Left ventricle myocardium inferior (tissue), 1 donor: ENCODE results near the gene TNFRSF14. TPM values are rescaled to one million over a fixed set of nuclear protein-coding genes. Genes with fewer than 3 reads are reported as not detected.
A peak's percentile ranks its signal among the peaks of the same experiment; 100 is the strongest.

ENCODE experiments used
- DNase-seq: peaks from one replicate; pipeline ENCODE4 v3.0.0-alpha.2; 2020
- H3K27ac ChIP-seq: fragments of 200-600 bp; replicated peaks from 2 replicates; pipeline ENCODE4 v1.8.0; 2021
- H3K27me3 ChIP-seq: fragments of 200-600 bp; 2 replicates; pipeline ENCODE4 v1.8.0; 2021; ENCODE audit warnings: low read depth
- H3K36me3 ChIP-seq: fragments of 200-600 bp; 2 replicates; pipeline ENCODE4 v1.8.0; 2021
- H3K4me1 ChIP-seq: fragments of 200-600 bp; 2 replicates; pipeline ENCODE4 v1.8.0; 2021
- H3K4me3 ChIP-seq: fragments of 200-600 bp; 2 replicates; pipeline ENCODE4 v1.8.0; 2021; ENCODE audit warnings: mild to moderate bottlenecking, moderate library complexity
- H3K9me3 ChIP-seq: fragments of 200-600 bp; replicated peaks from 2 replicates; pipeline ENCODE4 v1.8.0; 2021
- intact Hi-C: fragments of 100-400 bp; cut with micrococcal nuclease; formaldehyde crosslinking; loops from one replicate; pipeline ENCODE4 v1.11.0; 2022
- total RNA-seq: library from RNA; stranded (reverse); fragmentation: NEBNext Ultra II Directional; extraction: Animal tissue kit (Norgen Biotek cat#: 25700); gene quantifications from one replicate; pipeline ENCODE4 v1.2.1, GENCODE V29; 2021
- TF ChIP-seq, protein P1 (sequence below): fragments of 200-600 bp; IDR thresholded peaks from 2 replicates; pipeline ENCODE4 v1.8.0; 2021; ENCODE audit warnings: antibody characterized with exemption, mild to moderate bottlenecking, borderline replicate concordance
- donor health status: DM: no; HTN: yes; CAD: no; lungs with severe emphysema.

Gene TNFRSF14
- total RNA-seq, 1 donor from 2014 or later = 13.7 TPM

DNA sequence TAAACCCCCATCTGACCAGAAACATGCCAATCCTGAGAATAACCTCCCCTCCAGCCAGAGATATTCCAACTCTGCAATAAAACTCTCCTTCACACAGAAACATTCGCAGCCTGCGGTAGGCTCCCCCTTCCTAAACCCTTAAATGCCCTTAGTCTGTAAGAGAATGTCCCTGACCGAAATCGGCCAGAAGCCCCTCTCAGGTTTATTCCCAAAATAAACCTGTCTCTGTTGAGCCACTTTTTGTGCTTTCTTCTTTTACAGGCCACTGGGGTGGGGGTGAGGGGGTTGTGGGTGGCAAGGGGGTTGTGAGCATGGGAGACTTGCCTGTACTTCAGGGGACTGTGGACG is 35.0 kb downstream of the TNFRSF14 start:
- Histone ChIP-seq H3K27ac (no peak overlapping the region), H3K4me3 (no peak overlapping the region), H3K4me1 (peaks cover 31% of the 10 kb centered on the region), H3K27me3 (peaks cover 34% of the 10 kb centered on the region), H3K36me3 (peaks cover 10% of the 10 kb centered on the region), H3K9me3 (no peaks in the 10 kb centered on the region)
- intact Hi-C loops = no loop called here
- TF ChIP-seq, protein P1, sequence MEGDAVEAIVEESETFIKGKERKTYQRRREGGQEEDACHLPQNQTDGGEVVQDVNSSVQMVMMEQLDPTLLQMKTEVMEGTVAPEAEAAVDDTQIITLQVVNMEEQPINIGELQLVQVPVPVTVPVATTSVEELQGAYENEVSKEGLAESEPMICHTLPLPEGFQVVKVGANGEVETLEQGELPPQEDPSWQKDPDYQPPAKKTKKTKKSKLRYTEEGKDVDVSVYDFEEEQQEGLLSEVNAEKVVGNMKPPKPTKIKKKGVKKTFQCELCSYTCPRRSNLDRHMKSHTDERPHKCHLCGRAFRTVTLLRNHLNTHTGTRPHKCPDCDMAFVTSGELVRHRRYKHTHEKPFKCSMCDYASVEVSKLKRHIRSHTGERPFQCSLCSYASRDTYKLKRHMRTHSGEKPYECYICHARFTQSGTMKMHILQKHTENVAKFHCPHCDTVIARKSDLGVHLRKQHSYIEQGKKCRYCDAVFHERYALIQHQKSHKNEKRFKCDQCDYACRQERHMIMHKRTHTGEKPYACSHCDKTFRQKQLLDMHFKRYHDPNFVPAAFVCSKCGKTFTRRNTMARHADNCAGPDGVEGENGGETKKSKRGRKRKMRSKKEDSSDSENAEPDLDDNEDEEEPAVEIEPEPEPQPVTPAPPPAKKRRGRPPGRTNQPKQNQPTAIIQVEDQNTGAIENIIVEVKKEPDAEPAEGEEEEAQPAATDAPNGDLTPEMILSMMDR = no peak
- no peak for DNase-seq

DNA sequence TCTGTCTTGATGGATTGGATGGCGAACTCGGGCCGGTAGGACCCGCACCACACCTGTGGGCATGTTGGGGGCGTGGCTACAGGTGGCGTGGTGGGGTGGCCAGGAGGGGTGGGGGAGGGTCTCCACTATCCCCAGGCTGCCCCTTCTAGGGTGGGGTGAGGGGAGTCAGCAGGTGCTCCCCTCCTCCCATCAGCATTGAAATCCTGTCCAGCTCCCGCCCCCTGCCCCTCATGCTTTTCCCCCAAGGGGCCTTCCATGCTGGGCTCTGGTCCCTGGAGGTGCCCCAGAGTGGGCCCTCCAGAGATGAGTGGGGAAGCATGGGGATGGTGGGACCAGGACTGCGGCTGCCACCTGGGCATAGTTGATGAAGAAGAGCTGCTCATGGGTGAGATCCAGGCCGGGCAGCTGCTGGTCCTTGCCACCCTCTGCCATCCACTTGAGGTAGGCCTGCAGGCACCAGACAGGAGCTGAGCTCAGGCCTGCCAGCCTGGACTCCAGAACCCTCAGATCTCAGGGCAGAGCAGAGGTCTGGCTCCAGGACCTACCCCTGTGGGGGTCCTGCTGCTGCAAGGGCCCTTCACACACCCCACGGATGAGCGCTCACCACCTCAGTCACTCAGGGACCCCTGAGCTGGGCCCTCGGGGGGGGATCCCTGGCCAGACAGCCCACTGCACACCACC is 35.5 kb downstream of the TNFRSF14 start:
- no peak overlapping the region for H3K27ac ChIP-seq
- DNase-seq = no peak

DNA sequence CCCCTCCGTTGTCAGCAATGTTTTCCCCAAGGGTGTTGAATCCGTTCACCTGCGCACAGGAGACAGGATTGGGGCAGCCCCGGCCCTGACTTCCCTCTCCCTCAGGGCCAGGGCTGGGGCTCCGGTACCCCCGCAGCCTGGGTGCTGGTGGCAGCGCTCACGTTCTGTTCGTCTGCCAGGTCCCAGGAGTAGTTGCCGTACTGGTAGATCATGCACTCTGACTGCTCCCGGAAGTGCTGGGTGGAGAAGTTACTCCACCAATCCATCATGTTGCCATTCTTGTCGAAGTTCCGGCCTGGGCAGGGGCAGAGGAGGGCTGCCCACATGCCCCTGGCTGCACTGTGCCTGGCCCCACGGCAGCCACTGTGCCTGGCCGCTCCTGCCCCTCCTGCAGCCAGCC is 36.5 kb downstream of the TNFRSF14 start:
- no peak for DNase-seq
- Histone ChIP-seq H3K27ac (no peak overlapping the region), H3K4me3 (no peak overlapping the region), H3K27me3 (peaks cover 37% of the 10 kb centered on the region), H3K36me3 (peaks cover 10% of the 10 kb centered on the region), H3K4me1 (peaks cover 20% of the 10 kb centered on the region), H3K9me3 (peaks cover under 1% of the 10 kb centered on the region)
- TF ChIP-seq, protein P1 = no peak
- intact Hi-C loops = no loop called here

More for the DNA sequence above, 35.5 kb downstream of the TNFRSF14 start:
- Histone ChIP-seq H3K36me3 (peaks cover 10% of the 10 kb centered on the region), H3K4me1 (peaks cover 30% of the 10 kb centered on the region), H3K9me3 (no peaks in the 10 kb centered on the region), H3K4me3 (no peak overlapping the region), H3K27me3 (peaks cover 37% of the 10 kb centered on the region)
- TF ChIP-seq, protein P1 = no peak
- intact Hi-C loops = no loop called here

DNA sequence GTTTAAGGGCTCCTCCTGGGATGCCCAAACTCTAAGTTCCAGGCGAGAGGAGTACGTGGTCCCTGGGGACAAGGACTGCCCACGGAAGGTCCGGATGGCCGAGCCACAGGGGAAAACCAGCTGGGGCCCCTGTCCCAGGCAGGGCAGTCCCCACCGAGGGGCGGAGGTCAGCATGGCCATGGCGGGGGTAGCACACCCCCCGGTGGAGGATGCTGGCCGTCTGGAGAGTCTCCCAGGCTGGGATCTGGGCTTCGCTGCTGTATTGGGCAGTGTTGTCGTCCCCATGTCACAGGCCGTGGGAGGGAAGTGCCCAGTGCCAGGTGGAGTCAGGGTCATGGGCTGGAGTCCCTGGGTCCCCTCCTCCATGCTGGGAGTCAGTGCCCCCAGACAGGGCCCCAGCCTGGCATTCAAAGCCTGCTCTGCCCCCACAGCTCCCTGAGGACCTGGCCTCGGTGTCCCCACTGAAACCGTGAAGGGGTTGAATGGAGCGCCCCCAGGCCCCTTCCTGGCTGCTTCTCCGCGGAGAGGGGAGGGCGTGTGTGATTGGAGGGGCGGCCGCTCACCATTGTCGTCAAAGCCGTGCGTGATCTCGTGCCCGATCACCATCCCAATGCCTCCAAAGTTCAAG is 37.2 kb downstream of the TNFRSF14 start:
- Histone ChIP-seq H3K27me3 (peaks cover 37% of the 10 kb centered on the region), H3K27ac (no peak overlapping the region), H3K4me1 (peaks cover 15% of the 10 kb centered on the region), H3K36me3 (peaks cover 10% of the 10 kb centered on the region), H3K9me3 (peaks cover 6% of the 10 kb centered on the region), H3K4me3 (peak overlapping the region; percentile 52)
- TF ChIP-seq, protein P1 = no peak
- intact Hi-C loops = no loop called here
- DNase-seq = no peak

DNA sequence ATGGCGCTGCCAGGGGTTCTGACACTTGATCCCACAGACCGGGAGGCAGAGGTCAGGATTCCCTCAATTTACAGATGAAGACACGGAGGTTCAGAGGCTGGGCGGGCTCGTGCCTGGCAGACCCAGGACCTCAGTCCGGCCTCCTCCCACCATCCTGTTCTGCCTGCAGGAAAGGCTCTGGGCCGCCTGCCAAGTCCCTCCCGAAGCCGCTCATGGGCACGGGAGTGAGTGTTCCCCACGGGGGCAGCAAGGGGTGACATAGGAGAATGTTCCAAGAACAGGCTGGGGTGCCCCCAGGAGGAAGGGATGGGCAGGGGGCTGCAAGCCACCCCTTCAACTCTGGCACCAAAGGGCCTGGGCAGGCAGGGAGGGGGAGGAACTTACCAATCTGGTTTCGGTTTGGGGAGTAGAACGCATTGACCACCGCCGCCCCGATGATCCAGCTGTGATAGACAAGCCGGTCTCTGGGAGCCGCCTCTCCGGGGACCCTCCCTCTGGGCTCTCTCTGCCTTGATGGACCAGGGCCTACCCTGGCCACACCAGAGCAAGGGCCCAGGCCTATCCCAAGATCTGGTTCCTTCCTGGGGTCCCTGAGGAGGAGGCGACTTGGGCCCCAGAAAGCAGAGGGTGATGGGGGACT is 38.0 kb downstream of the TNFRSF14 start:
- intact Hi-C loops = no loop called here
- peak overlapping the region; percentile 52 for H3K4me3 ChIP-seq
- H3K4me1 ChIP-seq = peaks cover 15% of the 10 kb centered on the region
- peaks cover 6% of the 10 kb centered on the region for H3K36me3 ChIP-seq
- TF ChIP-seq, protein P1 = no peak
- DNase-seq = peak; percentile 61
- peaks cover 37% of the 10 kb centered on the region for H3K27me3 ChIP-seq
- H3K9me3 ChIP-seq = peaks cover 14% of the 10 kb centered on the region
- no peak overlapping the region for H3K27ac ChIP-seq
